ENCODE measurements around the gene INTS11. TPM values are rescaled to one million over a fixed set of nuclear protein-coding genes. Genes with fewer than 3 reads are reported as not detected.

Gene INTS11
- total RNA-seq, 1 experiment from 2014 or later = 117 TPM

DNA sequence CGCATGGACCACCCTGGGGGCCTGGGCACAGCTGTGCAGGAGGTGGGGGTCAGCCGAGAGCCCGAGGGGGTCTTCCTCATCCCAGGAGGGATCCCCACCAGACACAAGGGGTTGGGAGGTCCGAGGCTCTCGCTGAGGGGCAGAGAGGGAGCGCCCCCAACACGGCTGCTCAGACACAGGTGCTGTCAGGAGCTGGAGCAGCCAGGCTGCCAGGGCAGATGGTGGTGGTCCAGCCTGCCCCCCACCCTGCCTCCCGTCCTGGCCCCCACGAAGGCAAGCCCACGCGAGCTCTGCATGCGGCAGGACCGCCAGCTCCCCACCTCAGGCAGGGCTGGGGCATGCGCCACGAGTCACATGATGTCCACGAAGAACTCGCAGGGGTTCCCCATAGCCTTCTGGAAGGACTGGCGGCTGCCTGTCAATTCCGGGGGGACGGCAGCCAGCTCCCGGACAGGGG is 11.4 kb upstream of the INTS11 start:
- CTCF ChIA-PET = no interaction called here
- Mint-ChIP-seq H3K27ac (ENCODE audit: unreplicated experiment) (no peak overlapping the region), H3K27me3 (ENCODE audit: unreplicated experiment) (no peaks in the 10 kb centered on the region), H3K9me3 (ENCODE audit: low read depth, unreplicated experiment) (no peaks in the 10 kb centered on the region), H3K36me3 (ENCODE audit: insufficient read depth, unreplicated experiment) (peaks cover 55% of the 10 kb centered on the region), H3K4me3 (ENCODE audit: low read depth, unreplicated experiment) (no peak overlapping the region), H3K4me1 (ENCODE audit: low read depth, unreplicated experiment) (no peaks in the 10 kb centered on the region)
- no peak for DNase-seq
- BruUV-seq (replicated peaks) = no TSS peak
- TF ChIP-seq, protein P1, sequence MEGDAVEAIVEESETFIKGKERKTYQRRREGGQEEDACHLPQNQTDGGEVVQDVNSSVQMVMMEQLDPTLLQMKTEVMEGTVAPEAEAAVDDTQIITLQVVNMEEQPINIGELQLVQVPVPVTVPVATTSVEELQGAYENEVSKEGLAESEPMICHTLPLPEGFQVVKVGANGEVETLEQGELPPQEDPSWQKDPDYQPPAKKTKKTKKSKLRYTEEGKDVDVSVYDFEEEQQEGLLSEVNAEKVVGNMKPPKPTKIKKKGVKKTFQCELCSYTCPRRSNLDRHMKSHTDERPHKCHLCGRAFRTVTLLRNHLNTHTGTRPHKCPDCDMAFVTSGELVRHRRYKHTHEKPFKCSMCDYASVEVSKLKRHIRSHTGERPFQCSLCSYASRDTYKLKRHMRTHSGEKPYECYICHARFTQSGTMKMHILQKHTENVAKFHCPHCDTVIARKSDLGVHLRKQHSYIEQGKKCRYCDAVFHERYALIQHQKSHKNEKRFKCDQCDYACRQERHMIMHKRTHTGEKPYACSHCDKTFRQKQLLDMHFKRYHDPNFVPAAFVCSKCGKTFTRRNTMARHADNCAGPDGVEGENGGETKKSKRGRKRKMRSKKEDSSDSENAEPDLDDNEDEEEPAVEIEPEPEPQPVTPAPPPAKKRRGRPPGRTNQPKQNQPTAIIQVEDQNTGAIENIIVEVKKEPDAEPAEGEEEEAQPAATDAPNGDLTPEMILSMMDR (IDR thresholded peaks at IDR 0.05; ENCODE audit: unreplicated experiment) = no peak
- intact Hi-C loops (cut with micrococcal nuclease; ENCODE audit: unreplicated experiment) = no loop called here

DNA sequence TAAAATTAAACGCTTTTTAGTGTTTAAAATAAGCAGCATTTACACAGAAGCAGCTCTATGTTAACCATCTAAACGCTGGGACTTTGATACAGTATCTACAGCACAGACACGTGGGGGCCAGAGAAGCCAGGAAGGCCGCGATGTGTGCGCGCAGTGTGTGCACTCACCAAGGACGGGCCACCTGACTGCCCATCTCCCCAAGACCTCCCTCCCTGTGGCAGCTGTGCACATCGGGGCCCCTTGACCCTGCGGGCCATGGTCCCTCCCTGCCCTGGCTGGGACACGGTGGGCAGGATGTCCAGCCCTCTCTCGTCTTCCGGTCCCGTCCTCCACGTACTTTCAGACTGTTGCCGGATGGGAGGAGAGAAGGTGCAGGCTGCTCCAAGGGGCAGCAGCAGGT is 10.8 kb upstream of the INTS11 start:
- Mint-ChIP-seq H3K27ac (ENCODE audit: unreplicated experiment) (no peak overlapping the region), H3K27me3 (ENCODE audit: unreplicated experiment) (no peaks in the 10 kb centered on the region), H3K4me1 (ENCODE audit: low read depth, unreplicated experiment) (no peaks in the 10 kb centered on the region), H3K4me3 (ENCODE audit: low read depth, unreplicated experiment) (no peak overlapping the region), H3K36me3 (ENCODE audit: insufficient read depth, unreplicated experiment) (peaks cover 58% of the 10 kb centered on the region), H3K9me3 (ENCODE audit: low read depth, unreplicated experiment) (no peaks in the 10 kb centered on the region)
- no peak for DNase-seq
- TSS peak; percentile 19 for BruUV-seq (replicated peaks)
- CTCF ChIA-PET = interaction anchor here (0.8 kb wide), 1 partner anchor 43 kb away, joined by 3 read pairs; no protein-coding TSS in a partner anchor
- intact Hi-C loops (cut with micrococcal nuclease; ENCODE audit: unreplicated experiment) = no loop called here
- TF ChIP-seq, protein P1 (IDR thresholded peaks at IDR 0.05; ENCODE audit: unreplicated experiment) = no peak

- peak overlapping the region; percentile 53 for H3K27ac Mint-ChIP-seq (ENCODE audit: unreplicated experiment)
- no TSS peak for BruUV-seq (replicated peaks)
- H3K36me3 Mint-ChIP-seq (ENCODE audit: insufficient read depth, unreplicated experiment) = peaks cover 58% of the 10 kb centered on the region
- intact Hi-C loops (cut with micrococcal nuclease; ENCODE audit: unreplicated experiment) = no loop called here
- no peaks in the 10 kb centered on the region for H3K27me3 Mint-ChIP-seq (ENCODE audit: unreplicated experiment)
- no peaks in the 10 kb centered on the region for H3K4me1 Mint-ChIP-seq (ENCODE audit: low read depth, unreplicated experiment)
- H3K9me3 Mint-ChIP-seq (ENCODE audit: low read depth, unreplicated experiment) = no peaks in the 10 kb centered on the region
- CTCF ChIA-PET = interaction anchor here (0.8 kb wide), 1 partner anchor 43 kb away, joined by 3 read pairs; no protein-coding TSS in a partner anchor
- no peak overlapping the region for H3K4me3 Mint-ChIP-seq (ENCODE audit: low read depth, unreplicated experiment)
- TF ChIP-seq, protein P1 (IDR thresholded peaks at IDR 0.05; ENCODE audit: unreplicated experiment) = no peak
- no peak for DNase-seq
Observed at GRCh38 chr1:1334835-1335234, 10.4 kb upstream of the INTS11 start.

DNA sequence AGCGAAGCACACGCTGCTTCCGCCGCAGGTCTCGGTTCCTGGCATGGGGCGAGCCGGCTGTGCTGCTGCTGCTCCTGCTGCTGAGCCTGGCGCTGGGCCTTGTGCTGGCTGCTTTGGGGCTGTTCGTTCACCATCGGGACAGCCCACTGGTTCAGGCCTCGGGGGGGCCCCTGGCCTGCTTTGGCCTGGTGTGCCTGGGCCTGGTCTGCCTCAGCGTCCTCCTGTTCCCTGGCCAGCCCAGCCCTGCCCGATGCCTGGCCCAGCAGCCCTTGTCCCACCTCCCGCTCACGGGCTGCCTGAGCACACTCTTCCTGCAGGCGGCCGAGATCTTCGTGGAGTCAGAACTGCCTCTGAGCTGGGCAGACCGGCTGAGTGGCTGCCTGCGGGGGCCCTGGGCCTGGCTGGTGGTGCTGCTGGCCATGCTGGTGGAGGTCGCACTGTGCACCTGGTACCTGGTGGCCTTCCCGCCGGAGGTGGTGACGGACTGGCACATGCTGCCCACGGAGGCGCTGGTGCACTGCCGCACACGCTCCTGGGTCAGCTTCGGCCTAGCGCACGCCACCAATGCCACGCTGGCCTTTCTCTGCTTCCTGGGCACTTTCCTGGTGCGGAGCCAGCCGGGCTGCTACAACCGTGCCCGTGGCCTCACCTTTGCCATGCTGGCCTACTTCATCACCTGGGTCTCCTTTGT is 9.2 kb upstream of the INTS11 start:
- BruUV-seq (replicated peaks) = no TSS peak
- intact Hi-C loops (cut with micrococcal nuclease; ENCODE audit: unreplicated experiment) = no loop called here
- Mint-ChIP-seq H3K27me3 (ENCODE audit: unreplicated experiment) (no peaks in the 10 kb centered on the region), H3K36me3 (ENCODE audit: insufficient read depth, unreplicated experiment) (peaks cover 62% of the 10 kb centered on the region), H3K9me3 (ENCODE audit: low read depth, unreplicated experiment) (no peaks in the 10 kb centered on the region), H3K4me3 (ENCODE audit: low read depth, unreplicated experiment) (no peak overlapping the region), H3K27ac (ENCODE audit: unreplicated experiment) (peak overlapping the region; percentile 53), H3K4me1 (ENCODE audit: low read depth, unreplicated experiment) (no peaks in the 10 kb centered on the region)
- no peak for DNase-seq
- TF ChIP-seq, protein P1 (IDR thresholded peaks at IDR 0.05; ENCODE audit: unreplicated experiment) = no peak
- CTCF ChIA-PET = no interaction called here
